Adipocyte (in vitro differentiated cells): ENCODE measurements around the gene MFSD6L.

ENCODE experiments used
- DNase-seq: peaks from one replicate; pipeline ENCODE4 v3.0.0-alpha.2; 2015; ENCODE audit warnings: low read depth
- H3K27me3 ChIP-seq: replicated peaks from 2 replicates; pipeline ENCODE4 v1.7.0; 2013; ENCODE audit warnings: mild to moderate bottlenecking, low read length, moderate library complexity; ENCODE audit not compliant: control insufficient read depth, insufficient read depth
- H3K36me3 ChIP-seq: 2 replicates; pipeline ENCODE4 v1.7.0; 2013; ENCODE audit warnings: low read length, mild to moderate bottlenecking, moderate library complexity; ENCODE audit not compliant: control insufficient read depth, insufficient read depth, severe bottlenecking
- H3K4me1 ChIP-seq: 2 replicates; pipeline ENCODE4 v1.7.0; 2013; ENCODE audit warnings: mild to moderate bottlenecking, low read length, moderate library complexity; ENCODE audit not compliant: control insufficient read depth, insufficient read depth
- H3K4me3 ChIP-seq: 2 replicates; pipeline ENCODE4 v1.7.0; 2013; ENCODE audit warnings: mild to moderate bottlenecking, low read length, moderate library complexity
- H3K9ac ChIP-seq: 2 replicates; pipeline ENCODE4 v1.7.0; 2013; ENCODE audit warnings: mild to moderate bottlenecking, low read length, moderate library complexity
- H3K9me3 ChIP-seq: 2 replicates; pipeline ENCODE4 v1.7.0; 2013; ENCODE audit warnings: mild to moderate bottlenecking, low read length, moderate library complexity; ENCODE audit not compliant: control insufficient read depth

MFSD6L gene

DNA sequence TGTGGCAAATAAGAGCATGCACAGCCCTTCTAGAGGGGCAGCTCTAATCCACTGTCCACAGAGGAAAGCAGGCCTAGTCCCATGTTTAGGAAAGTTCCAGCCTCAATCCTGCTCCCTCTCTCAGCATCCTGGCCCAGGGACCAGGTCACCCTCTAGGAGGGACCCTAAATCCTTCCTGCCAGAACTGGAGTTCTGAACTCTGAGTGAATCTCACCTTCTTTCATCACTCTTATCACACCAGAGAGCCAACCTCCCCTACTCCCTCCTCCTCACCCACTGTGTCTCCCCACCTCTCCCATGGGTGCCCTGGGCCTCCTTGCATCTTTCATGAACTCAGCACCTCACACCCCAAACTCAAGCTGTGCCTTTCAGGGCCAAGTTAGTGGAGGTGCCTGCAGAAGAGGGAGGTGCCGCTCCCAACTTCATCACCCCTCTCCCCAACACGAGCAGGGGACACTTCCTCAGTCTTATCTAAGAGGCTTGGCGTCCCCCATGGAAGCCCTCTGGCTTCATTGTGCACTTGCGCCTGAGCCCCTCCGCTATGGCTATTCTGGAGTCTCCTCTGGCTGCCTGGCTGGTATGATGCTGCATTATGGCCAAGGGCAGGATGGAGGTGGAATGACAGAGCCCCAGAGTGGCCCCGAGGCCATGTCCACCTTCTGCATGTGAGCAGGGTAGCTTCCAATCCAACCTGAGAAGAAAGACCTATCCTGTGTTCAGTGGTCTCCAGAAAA, 36.6 kb upstream of the MFSD6L start:
- H3K9ac ChIP-seq = no peak overlapping the region
- H3K4me3 ChIP-seq = no peak overlapping the region
- H3K36me3 ChIP-seq = no peaks in the 10 kb centered on the region
- no peaks in the 10 kb centered on the region for H3K4me1 ChIP-seq
- DNase-seq = no peak
- no peaks in the 10 kb centered on the region for H3K9me3 ChIP-seq
- H3K27me3 ChIP-seq = peaks cover 32% of the 10 kb centered on the region

DNA sequence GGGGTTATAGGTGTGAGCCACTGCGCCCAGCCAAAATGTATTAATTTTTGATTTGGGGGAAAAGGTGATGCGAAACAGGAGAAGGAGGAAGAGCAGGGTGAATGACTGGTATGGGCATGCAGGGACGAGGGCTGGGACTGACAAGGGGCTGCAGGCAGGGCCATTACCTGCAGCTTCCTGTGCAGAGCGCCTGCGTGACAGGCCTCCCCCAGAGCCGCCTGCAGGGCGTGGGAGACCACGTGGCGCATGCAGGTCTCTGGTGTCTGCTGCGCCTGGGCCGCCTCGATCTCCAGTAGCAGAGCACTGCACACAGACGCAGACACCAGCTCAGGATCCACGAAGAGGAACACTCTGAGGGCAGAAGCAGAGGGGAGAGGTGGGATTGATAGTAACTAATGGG, 35.9 kb upstream of the MFSD6L start:
- H3K36me3 ChIP-seq = no peaks in the 10 kb centered on the region
- peaks cover 35% of the 10 kb centered on the region for H3K27me3 ChIP-seq
- no peaks in the 10 kb centered on the region for H3K9me3 ChIP-seq
- no peaks in the 10 kb centered on the region for H3K4me1 ChIP-seq
- no peak overlapping the region for H3K9ac ChIP-seq
- no peak overlapping the region for H3K4me3 ChIP-seq
- no peak for DNase-seq

DNA sequence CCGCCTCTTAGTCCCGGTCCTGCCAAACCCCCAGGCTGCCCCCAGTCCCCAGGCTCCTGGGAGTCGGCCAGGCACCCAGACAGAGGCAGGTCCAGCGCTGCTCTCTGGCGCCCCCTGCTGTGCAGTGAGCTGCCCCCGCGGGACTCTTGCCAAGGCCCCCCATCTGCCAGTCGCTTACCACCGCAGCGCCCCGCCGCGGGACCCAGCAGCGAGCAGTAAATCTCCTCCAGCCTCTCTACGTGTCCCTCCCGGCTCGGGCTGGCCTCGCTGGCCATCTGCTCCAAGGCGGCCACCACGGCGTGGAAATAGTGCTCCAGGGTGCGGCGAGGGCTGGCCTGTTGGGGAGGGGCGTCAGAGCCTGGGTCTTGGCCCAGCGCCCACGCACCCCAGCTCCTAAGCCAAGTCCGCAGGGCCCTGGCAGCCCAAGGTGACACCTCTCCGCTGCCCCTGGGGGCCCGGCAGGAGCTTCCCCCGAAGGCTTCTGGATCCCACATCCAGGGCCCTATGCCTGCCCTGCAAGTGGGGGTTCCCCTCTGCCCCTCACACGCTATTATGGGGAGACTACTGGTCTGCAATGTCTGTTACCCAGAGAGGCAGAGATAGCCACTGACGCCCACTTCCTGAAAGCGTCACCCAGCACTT, 33.7 kb upstream of the MFSD6L start:
- no peak for DNase-seq
- no peak overlapping the region for H3K9ac ChIP-seq
- H3K27me3 ChIP-seq = peaks cover 33% of the 10 kb centered on the region
- H3K4me3 ChIP-seq = no peak overlapping the region
- H3K9me3 ChIP-seq = no peaks in the 10 kb centered on the region
- H3K4me1 ChIP-seq = no peaks in the 10 kb centered on the region
- H3K36me3 ChIP-seq = no peaks in the 10 kb centered on the region

DNA sequence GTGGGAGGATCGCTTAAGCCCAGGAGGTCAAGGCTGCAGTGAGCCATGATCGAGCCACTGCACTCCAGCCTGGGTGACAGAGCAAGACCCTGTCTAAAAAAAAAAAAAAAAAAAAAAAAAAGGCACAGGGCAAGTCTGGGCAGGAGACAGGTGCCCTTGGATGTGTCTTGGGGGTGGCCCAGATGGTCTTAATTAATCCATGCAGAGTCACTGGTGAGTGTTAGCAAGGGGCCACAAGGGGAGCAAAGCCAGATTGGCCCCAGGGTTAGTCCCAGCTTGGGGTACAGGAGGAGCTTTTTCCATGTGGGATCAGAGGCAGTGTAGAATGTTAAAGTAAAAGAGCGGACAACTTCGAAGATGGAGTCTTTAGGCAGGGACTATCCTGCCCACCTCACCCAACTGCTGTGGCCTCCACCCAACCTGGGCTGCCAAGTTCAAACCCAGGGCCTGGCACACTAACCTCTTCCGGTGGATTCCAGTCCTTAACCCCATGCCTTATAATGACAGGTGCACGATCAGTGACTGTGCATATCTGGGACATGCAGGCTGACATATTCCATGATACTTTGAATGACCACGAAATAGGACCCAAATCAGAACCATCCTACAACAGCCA, 32.2 kb upstream of the MFSD6L start:
- Histone ChIP-seq H3K27me3 (peaks cover 28% of the 10 kb centered on the region), H3K9me3 (no peaks in the 10 kb centered on the region), H3K4me1 (no peaks in the 10 kb centered on the region), H3K36me3 (no peaks in the 10 kb centered on the region), H3K9ac (no peak overlapping the region), H3K4me3 (no peak overlapping the region)
- DNase-seq = no peak

DNA sequence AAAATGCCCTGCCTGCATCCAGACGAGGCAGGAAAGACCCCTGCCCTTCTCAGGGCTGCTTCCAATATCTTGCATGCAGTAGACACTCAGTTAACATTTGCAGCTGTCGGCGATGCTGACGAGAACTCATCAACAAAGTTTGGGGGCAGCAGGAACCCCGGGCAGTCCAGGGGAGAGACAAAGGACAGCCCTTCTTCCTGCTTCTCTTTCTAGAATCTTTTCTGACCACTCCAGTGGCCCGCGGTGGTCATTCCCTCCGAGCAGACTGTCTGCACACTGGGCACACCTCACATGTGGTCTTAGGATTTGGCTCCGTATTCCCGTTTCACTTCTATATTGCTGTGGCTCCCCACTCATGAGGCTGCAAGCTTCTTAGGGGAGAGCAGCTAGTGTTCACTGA, 31.0 kb upstream of the MFSD6L start:
- H3K4me3 ChIP-seq = no peak overlapping the region
- DNase-seq = no peak
- H3K27me3 ChIP-seq = peaks cover 27% of the 10 kb centered on the region

DNA sequence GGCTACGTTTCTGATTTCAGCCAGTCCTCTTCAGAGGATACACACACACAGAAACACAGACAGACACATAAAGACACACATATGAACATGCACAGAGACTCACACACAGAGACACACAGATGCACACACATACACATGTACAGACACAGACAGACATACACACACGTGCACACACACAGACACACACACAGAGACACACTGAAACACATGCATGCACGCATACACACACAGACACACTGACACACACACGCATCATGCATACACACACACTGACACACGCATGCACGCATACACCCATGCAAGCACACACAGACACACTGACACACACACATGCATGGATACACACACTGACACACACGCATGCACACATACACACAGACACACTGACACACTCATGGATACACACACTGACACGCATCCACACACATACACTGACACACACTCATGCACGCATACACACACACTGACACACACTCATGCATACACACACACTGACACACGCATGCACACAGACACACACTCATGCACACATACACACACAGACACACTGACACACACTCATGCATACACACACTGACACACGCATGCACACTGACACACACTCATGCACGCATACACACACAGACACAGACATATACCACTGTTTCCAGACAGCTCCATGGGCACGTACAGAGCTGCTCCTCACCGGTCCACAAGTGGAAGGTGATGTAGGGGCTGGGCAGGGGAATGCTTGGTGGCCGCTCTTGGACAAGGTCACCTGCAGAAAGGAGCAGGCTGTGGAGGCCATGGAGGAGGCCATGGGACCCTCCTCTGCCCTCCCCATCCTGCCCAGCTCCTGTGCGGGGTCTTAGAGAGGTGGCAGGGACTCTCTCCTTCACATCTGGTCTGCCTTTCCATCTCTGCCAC, 30.1 kb upstream of the MFSD6L start:
- H3K36me3 ChIP-seq = no peaks in the 10 kb centered on the region
- no peaks in the 10 kb centered on the region for H3K4me1 ChIP-seq
- H3K9me3 ChIP-seq = peaks cover 5% of the 10 kb centered on the region
- DNase-seq = no peak
- H3K27me3 ChIP-seq = peaks cover 27% of the 10 kb centered on the region
- H3K9ac ChIP-seq = no peak overlapping the region
- H3K4me3 ChIP-seq = no peak overlapping the region

More for the DNA sequence above, 31.0 kb upstream of the MFSD6L start:
- H3K4me1 ChIP-seq = no peaks in the 10 kb centered on the region
- no peak overlapping the region for H3K9ac ChIP-seq
- no peaks in the 10 kb centered on the region for H3K9me3 ChIP-seq
- H3K36me3 ChIP-seq = no peaks in the 10 kb centered on the region

DNA sequence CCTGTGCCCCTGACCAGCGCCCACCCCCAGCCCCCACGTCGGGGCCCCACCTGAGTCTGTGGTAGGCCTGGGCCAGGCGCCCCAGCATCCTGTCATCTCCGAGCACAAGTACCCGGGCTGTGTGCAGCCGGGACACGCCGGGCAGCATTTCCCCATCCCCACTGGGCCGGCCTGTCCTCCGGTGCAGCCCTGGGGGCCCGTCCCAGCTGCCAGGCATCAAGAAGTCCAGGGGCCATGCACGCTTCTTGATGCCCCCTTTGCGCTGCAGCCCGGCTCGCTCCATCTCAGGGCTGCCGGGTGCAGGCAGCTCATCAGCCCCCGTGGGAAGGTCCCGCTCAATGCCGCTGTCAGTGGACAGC, 29.3 kb upstream of the MFSD6L start:
- DNase-seq = no peak
- Histone ChIP-seq H3K4me1 (no peaks in the 10 kb centered on the region), H3K9ac (no peak overlapping the region), H3K36me3 (no peaks in the 10 kb centered on the region), H3K9me3 (peaks cover 7% of the 10 kb centered on the region), H3K4me3 (no peak overlapping the region), H3K27me3 (peaks cover 27% of the 10 kb centered on the region)

DNA sequence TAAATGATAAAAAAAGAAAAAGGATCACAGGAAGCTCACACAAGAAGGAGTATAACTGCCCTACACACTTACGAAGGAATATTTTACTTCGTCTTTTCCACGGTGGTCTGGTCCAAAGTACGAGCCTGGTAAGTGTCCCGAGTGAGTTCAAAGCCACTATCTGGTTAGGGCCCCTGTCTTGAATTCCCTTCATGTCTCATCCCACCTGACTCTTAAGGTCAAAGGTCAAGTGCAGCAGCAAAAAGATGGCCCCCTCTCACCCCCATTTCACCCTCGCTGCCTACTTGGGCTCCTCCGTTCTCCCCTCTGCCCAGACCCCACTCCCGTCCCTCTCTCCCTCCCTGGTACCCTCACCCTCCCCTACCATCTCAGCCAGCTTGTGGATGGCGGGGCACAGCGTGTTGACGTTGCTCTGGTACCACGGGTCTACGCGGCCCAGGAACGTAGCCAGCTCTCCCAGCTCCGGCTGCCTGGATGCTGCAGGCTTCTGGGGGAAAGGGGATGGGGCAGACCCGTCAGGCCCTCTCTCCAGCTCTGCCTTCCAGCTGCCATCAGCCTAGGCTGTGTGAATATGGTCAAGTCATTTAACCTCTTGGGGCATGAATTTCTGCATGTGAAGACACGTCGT, 27.8 kb upstream of the MFSD6L start:
- Histone ChIP-seq H3K27me3 (peaks cover 26% of the 10 kb centered on the region), H3K9ac (no peak overlapping the region), H3K4me3 (no peak overlapping the region), H3K9me3 (peaks cover 7% of the 10 kb centered on the region), H3K36me3 (no peaks in the 10 kb centered on the region), H3K4me1 (no peaks in the 10 kb centered on the region)
- no peak for DNase-seq

DNA sequence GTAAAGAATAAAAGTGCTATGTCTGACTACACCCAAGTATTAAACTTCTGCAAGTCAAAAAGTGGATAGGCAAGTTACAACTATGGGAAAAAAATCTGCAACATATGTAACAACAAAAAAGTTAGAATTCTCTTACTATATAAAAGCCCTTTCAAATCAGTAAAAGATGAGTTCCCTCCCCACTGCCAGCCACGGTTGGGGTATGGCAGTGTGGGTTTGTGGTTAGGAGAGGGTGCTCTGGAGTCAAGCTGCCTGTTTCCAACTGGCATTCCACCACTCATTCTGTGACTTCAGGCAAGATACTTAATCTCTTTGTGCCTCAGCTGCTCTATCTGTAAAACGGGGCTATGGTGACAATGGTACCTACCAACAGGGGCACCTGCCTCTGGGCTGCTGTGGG, 26.6 kb upstream of the MFSD6L start:
- Histone ChIP-seq H3K36me3 (no peaks in the 10 kb centered on the region), H3K4me1 (no peaks in the 10 kb centered on the region), H3K9me3 (peaks cover 7% of the 10 kb centered on the region), H3K27me3 (peaks cover 30% of the 10 kb centered on the region), H3K9ac (no peak overlapping the region), H3K4me3 (no peak overlapping the region)
- no peak for DNase-seq

DNA sequence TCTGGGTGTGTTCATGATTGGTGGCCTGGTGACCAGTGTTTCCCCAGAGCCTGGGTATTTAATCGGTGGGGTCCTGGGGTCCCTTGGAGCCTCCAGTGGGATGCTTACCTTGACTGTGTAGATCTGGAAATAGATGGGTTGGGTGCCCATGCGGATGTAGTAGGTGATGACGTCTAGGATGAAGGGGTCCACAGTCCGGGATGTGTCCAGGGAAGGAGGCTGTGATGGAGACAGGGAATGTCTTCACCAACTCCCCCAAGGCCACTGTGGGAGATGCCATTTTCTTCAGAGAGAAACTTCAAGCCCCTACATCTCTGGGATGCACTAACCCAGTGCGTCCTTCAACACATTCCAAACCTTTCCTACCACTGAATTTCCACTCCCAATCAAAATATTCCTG, 24.1 kb upstream of the MFSD6L start:
- H3K27me3 ChIP-seq = peaks cover 26% of the 10 kb centered on the region
- H3K9ac ChIP-seq = no peak overlapping the region
- H3K9me3 ChIP-seq = peaks cover 7% of the 10 kb centered on the region
- H3K36me3 ChIP-seq = no peaks in the 10 kb centered on the region
- H3K4me3 ChIP-seq = no peak overlapping the region
- H3K4me1 ChIP-seq = no peaks in the 10 kb centered on the region
- no peak for DNase-seq
